Left hindlimb (tissue), 1 donor: ENCODE data around the gene PSMC6.
"Not testable (repeated sequence)": the region's sequence is repeated elsewhere in the genome, so short reads cannot be mapped to it uniquely, and the experiment has no call there.

Experiments used
- DNase-seq: peaks from one replicate; pipeline ENCODE4 v3.0.0-alpha.2; 2018

Gene PSMC6

DNA sequence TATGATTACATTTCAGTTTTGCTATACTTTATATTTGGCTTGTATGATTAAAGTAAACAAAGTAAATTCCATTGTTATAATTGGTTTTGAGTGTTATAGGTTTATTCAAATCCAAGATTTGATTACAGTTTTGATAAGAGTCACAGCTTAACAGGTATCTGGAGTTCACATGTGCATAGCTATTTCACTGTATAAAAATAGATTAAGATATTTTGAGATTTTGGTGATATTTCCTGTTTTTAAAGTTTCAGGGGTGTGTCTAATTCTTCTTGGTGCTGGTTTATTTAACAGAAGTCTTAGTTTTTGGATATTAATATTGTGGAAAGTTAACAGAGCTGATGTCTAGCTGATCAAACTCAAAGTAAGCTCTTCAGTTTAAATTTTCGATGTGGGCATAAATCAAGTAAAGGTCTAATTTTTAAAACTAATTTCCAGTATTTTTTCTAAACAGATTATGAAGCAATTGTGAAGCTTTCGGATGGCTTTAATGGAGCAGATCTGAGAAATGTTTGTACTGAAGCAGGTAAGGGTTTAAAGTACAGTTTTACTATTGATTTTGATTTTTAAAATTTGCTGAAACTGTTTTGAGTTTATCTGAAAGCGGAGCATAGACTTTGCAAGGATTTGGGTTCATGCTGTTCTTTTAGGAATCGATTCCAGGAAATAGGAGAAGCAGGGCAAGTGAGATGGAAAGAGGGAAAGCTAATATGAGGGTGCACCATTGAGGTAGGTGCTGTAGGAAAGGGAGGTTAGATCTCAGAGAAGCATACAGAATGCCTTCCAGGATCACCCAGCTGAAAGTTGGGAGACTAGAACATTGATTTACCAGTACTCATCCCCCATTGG lies 16.7 kb downstream of the PSMC6 start:
- DNase-seq, result no peak

DNA sequence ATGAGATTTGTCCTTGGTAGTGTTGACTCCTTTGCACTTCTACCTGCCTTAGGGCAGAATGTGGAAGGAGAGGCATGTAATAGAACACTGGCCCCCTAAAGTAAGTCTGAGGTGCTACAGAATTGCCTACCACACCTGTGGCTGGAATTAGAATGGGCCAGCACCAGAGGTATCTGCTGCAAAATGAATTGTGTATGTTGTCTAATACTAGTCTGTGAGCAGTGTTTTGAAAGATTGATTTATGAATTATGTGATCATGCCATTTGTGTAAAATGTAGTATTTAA lies 17.3 kb downstream of the PSMC6 start:
- DNase-seq, result no peak

- not testable (repeated sequence) for DNase-seq
Measured at GRCh38 chr14:52727509-52727908, 20.5 kb downstream of the PSMC6 start.

DNA sequence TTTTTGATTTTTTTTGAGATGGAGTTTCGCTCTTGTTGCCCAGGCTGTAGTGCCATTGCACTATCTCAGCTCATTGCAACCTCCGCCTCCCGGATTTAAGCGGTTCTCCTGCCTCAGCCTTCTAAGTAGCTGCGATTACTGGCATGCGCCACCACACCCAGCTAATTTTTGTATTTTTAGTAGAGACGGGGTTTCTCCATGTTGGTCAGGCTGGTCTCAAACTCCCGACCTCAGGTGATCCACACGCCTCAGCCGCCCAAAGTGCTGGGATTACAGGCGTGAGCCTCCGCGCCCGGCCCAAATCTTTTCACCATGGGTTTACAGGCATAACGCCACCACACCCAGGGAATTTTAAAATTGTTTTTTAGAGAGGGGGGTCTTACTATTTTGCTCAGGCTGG lies 22.0 kb downstream of the PSMC6 start:
- not testable (repeated sequence) for DNase-seq

DNA sequence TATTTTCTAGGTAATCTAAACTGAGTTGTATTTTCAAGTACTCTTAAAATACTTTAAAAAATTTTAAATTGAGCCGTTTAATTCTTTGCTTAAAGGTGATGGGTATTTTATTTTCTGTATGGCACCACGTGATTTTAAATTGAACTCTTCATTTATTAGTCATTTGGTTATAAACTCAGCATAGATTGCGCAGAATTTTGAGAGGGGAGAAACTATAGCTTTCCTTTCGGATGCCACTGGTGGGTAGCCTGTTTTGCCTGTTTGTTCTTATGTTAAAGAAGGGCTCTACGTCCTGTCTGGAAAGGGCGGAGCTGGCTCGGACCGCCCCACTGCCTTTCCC lies 22.6 kb downstream of the PSMC6 start:
- no peak for DNase-seq

DNA sequence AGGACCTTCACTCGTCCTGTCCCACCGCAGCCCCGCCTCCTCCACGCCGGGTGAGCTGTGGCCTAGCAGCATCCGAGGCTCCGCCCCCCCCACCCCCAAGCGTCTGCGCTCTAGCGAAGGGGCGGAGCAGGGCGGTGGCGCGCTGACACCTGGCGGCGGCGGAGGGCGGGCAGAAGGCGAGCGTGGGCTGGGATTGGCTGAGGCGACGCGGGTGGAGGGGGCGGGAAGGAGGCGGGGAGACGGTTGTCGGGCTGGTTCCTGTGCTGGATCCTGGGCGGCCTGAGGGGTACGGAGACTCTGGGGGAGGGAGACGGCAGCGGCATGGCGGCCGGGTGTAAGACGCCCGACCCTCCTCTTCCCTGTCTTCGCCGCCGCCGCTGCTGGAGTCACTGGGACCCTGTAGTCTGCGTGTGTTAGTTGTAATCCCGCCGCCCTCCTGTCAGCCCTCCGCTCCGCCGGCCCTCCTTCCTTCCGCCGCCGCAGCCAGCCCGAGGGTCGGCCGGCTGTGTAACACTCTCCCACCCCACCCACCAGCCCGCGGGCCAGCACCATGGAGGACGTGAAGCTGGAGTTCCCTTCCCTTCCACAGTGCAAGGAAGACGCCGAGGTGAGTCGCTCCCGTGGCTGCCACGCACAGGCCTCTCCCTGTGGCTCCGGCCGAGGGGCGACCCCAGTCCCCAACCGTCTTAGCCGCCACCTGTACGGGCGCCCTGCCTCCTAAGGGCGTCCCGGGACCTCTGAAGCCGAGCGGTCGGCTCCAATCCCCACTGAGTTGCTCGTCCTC lies 23.1 kb downstream of the PSMC6 start, which contains the start of gene STYX:
Gene STYX (plus strand): TSS at position 242 of the 784 bp plus-strand sequence. CDS start 309 bp downstream, at position 551.
- DNase-seq, result peak; percentile 99

DNA sequence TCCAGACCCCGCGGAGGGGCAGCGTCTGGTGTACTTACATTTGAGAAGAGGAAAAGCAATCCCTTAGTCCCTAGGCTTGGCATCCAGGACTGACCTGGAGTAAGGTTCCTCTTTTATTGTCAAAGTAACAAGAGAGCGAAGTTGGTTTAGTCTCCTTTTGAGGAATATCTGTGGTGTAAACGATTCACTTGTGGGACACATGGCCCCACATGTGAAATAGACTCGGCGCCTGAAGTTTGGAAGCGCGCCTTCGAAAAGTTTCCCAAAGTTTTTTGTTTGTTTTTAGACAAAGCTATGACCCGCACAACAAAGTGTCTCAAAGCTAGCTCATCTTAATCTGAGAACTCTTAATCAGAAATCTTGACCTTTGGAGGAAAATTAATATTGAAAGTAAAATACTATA lies 23.7 kb downstream of the PSMC6 start:
- no peak for DNase-seq

- no peak for DNase-seq
Measured at GRCh38 chr14:52733824-52734223, 26.8 kb downstream of the PSMC6 start.

- no peak for DNase-seq
Measured at GRCh38 chr14:52735921-52736489, 29.0 kb downstream of the PSMC6 start.

GRCh38 chr14:52738409-52738808 lies 31.4 kb downstream of the PSMC6 start:
- no peak for DNase-seq

DNA sequence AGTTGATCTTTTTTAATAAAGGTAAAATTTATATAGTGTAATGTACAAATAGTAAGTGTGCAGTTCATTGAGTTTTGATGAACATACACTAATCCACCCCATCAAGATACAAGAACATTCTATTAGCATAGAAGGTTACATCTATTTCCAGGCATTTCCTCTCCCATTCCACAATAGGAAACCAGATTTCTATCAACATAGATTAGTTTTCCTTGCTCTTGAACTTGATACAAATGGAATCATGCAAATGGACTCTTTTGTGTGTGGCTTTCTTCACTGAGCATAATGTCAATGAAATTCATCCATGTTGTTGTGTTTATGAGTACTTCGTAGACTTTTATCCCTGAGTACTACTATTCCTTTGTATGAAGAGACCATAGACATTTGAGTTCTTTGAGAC lies 33.8 kb downstream of the PSMC6 start:
- DNase-seq, result no peak

DNA sequence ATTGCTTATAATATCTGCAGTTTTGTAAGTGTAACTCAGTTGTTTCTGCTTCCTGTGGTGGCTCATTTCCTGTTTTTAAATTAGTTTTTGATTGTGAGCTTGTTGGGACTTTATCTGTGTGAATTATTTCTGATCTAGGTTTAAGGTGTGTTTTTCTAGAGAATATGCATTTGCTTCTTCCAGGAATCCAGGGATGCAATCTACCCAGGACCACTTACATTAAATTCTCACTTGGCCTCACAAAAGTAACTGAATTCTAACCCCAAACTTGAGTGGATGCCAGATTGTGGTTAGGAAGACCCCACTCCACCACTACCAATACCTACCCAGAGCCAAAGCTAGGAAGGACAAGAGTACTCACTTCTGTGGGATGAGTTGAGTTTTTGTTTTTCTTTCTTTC lies 34.9 kb downstream of the PSMC6 start:
- DNase-seq, result no peak

DNA sequence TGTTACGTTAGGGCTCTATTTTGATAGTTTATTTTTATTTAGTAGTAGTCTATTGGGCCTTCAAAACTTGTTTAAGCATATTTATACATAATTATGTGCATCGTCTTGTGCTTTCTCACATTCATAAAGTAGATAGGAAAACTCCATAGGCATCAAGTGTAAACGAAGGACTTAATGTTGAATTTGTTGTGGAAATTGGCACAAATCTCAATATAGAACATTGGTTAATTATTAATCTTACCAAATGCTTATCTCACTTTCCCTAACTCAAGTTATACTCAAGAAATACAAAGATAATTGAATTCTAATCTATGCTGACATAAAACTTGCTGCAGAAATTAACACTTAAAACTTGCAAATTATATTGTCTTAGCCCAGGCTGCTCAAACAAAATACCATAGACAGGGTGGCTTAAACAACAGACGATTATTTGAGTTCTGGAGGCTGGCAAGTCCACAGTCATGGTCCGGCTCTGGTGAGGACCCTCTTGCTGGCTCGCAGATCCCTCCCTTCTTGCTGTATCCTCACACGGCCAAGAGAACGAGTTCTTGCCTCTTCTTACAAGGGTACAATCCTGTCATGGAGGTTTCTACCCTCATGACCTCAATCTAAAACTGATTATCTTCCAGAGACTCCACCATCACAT lies 41.8 kb downstream of the PSMC6 start:
- no peak for DNase-seq

GRCh38 chr14:52755607-52756316 lies 48.8 kb downstream of the PSMC6 start:
- no peak for DNase-seq

- no peak for DNase-seq
Measured at GRCh38 chr14:52759145-52759544, 52.1 kb downstream of the PSMC6 start.

GRCh38 chr14:52762923-52763322 lies 55.9 kb downstream of the PSMC6 start:
- DNase-seq, result not testable (repeated sequence)

DNA sequence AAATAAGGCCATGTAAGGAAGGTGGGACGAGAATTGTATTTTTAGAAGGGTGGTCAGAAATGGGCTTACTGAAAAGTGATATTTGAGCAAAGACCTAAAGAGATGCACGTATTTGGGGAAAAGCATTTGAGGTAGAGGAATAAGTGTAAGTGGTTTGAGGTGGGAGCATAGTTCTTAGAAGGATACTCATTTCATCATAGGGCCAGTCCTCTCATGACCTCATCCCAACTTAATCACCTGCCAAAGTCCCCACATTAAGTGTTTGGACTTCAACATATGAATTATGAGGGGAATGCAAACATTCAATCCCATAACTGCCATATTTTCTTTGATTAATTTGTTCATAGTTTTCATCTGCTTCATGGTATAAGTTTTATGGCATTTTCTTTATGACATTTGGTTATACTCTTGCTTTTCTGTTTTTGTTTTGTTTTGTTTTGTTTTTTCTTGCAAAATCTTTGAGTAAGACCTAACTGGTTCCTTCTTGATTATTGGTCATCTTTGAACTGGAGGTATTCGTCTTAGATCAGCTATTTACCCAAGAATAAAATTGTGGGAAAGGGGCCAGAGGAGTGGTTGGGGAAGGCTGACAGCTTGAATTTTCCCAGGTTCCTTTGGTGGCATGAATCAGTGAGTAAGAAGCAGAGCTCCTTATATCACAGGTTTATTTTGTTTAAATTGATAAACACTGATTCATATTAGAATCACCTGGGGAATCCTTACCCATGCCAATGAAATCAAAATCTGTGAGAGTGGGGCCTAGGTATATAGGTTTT lies 60.2 kb downstream of the PSMC6 start:
- DNase-seq, result no peak

- no peak for DNase-seq
Measured at GRCh38 chr14:52769887-52770286, 62.9 kb downstream of the PSMC6 start.

DNA sequence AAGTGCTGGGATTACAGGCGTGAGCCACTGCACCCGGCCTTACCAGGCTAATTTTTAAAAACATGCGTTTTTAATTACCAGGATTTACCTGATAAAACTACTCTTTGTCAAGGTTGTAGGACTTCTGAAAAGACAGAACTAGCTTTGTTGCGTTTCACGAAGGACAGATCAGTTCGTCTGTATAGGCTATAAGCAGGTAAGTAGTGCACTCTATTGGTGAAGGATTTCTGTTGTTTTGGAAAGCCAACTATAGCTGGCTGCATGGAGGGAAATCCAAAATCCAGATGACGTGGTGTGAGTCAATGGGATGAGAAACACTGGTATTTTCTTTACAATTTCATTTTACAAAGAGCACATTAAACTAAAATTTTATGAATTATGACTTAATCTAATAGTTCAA lies 69.8 kb downstream of the PSMC6 start:
- DNase-seq, result no peak
